GM12875 (cell line): ENCODE data around the gene FAM171A1.
"Not testable (repeated sequence)": the region's sequence is repeated elsewhere in the genome, so short reads cannot be mapped to it uniquely, and the experiment has no call there.

ENCODE experiments used
- H3K4me3 ChIP-seq: one replicate; pipeline ENCODE4 v1.5.1; 2011; ENCODE audit warnings: low read depth, low read length, control low read depth
- CTCF ChIP-seq: IDR thresholded peaks from 2 replicates; pipeline ENCODE4 v1.5.1; 2011; ENCODE audit warnings: low read depth, mild to moderate bottlenecking, control low read depth, inconsistent platforms, low read length, moderate library complexity, borderline replicate concordance; ENCODE audit not compliant: insufficient read depth

The FAM171A1 gene

GRCh38 chr10:15344256-15344875 is 26.7 kb downstream of the FAM171A1 start:
- no peak for TF ChIP-seq CTCF

GRCh38 chr10:15342970-15343369 is 28.1 kb downstream of the FAM171A1 start:
- no peak for TF ChIP-seq CTCF
- no peak overlapping the region for H3K4me3 ChIP-seq

More at GRCh38 chr10:15344256-15344875, 26.7 kb downstream of the FAM171A1 start:
- no peak overlapping the region for H3K4me3 ChIP-seq

GRCh38 chr10:15341502-15342128 is 29.5 kb downstream of the FAM171A1 start:
- no peak overlapping the region for H3K4me3 ChIP-seq
- no peak for TF ChIP-seq CTCF

GRCh38 chr10:15339892-15340291 is 31.2 kb downstream of the FAM171A1 start:
- TF ChIP-seq CTCF, result no peak

GRCh38 chr10:15337441-15337923 is 33.6 kb downstream of the FAM171A1 start:
- not testable (repeated sequence) for H3K4me3 ChIP-seq

More at GRCh38 chr10:15339892-15340291, 31.2 kb downstream of the FAM171A1 start:
- no peak overlapping the region for H3K4me3 ChIP-seq

GRCh38 chr10:15336211-15336610 is 34.9 kb downstream of the FAM171A1 start:
- TF ChIP-seq CTCF, result no peak
- no peak overlapping the region for H3K4me3 ChIP-seq

GRCh38 chr10:15335508-15335907 is 35.6 kb downstream of the FAM171A1 start:
- TF ChIP-seq CTCF, result no peak

More at GRCh38 chr10:15335508-15335907, 35.6 kb downstream of the FAM171A1 start:
- no peak overlapping the region for H3K4me3 ChIP-seq
